Stimulated activated CD4-positive, alpha-beta T cell treated with anti-CD3 and anti-CD28 coated beads, Interleukin-2, amount 100 ng/mL, for 24 hours (primary cell): ENCODE measurements around the gene OR5P2.
"Not testable (repeated sequence)": the region's sequence is repeated elsewhere in the genome, so short reads cannot be mapped to it uniquely, and the experiment has no call there.

Experiments
- DNase-seq, 2 donors: peaks; one replicate each; pipeline ENCODE4 v3.0.0-alpha.2; 2020

OR5P2 gene, protein sequence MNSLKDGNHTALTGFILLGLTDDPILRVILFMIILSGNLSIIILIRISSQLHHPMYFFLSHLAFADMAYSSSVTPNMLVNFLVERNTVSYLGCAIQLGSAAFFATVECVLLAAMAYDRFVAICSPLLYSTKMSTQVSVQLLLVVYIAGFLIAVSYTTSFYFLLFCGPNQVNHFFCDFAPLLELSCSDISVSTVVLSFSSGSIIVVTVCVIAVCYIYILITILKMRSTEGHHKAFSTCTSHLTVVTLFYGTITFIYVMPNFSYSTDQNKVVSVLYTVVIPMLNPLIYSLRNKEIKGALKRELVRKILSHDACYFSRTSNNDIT

DNA sequence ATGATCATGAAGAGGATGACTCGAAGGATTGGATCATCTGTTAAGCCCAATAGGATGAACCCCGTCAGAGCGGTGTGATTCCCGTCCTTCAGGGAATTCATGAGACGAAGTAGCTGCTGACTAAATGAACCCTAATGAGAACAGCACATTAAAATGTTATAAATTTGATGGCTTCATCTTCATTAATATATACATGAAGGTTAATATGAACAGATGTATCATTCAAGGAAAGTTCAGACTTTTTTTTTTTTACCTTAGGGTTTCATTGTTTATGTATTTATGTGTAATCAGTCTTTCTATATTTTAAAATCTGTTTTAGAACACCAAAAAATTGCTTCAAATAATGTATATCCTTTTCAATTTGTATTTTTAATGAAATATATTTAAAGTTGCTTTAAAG, at the start of gene OR5P2:
Gene OR5P2, minus strand, starts transcription at position 101 of the 400 bp plus-strand sequence. Its CDS starts 0 bp downstream, at position 101.
- no peak for DNase-seq

DNA sequence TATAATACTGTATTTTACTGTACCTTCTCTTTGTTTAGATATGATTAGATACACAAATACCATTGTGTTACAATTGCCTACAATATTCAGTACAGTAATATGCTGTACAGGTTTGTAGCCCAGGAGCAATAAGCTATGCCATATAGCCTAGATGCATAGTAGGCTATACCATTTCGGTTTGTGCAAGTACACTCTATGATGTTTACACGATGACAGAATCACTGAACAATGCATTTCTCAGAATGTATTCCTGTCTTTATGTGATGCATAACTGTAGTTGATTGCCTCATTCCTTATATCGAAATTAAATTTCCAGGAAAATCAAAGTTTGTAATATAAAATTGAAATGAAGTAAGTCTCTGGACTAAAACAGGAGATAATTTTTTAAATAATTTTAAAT, 49.3 kb upstream of the OR5P2 start:
- no peak for DNase-seq

DNA sequence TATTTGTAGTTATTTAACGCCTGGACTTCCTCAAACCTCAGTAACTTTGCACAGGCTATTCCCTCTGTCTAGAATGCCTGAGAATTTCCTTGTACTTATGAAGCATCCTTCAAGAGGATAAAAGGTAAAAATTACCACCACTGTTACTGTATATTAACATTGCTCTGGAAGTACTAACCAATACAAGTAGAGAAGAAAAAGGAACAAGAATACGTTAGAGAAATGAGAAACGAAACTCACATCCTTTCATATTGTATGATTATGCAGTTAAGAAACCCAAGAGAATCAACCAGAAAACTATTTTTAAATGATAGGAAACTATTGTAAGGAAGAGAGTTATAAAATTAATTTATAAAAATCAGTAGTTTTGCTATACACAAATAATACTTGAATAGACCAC, 48.2 kb upstream of the OR5P2 start:
- DNase-seq, result no peak

DNA sequence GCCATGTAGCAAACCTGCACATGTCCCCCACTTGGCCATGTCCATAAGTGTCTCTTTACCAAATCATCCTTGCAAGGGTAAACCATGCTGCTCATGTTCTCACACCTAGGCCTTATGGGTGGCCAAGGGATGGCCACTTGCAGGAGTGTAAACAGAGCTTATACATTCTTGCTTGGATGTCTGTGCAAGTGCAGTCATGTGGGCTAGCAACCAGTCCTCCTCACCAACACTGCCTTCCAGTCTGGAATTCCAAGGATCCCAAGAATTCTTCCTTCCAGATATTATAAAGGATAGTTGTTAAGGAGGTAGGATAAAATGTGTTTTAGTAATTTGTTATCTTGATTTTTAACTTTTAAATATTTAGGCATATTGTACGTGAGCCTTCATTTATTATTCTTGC, 47.8 kb upstream of the OR5P2 start:
- no peak for DNase-seq

DNA sequence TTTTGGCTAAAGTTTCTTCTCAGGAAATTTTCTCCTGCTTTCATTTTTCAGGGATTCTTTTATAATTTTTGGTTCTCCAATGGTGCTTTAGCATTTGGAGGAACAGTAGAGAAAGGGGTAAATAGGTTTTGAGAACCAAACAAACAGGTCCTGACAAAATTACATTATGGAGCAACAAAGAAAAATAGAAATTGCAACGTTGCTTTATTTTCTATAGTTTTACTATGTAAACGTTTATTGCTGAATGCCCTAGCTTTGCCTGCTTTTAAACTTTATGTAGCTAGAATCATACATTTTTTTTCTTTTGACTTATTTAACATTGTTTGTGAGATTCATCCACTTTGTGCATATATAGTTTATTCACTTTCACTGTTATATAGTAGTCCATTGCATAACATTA, 43.8 kb upstream of the OR5P2 start:
- no peak for DNase-seq

DNA sequence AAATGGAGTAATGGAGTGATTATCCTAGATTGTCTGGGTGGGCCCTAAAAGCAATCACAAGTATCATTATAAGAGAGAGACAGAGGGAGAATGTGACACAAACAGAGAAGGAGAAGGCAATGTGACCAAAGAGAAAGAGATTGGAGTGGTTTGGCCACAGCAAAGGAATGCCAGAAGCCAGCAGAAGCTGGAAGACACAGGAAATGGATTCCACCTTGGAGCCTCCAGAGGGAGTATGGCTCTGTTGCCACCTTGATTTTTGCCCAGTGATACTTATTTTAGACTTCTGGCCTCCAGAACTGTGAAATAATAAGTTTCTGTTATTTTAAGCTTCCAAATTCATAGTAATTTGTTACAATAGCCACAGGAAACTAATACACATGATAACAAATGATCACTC, 36.8 kb upstream of the OR5P2 start:
- no peak for DNase-seq

DNA sequence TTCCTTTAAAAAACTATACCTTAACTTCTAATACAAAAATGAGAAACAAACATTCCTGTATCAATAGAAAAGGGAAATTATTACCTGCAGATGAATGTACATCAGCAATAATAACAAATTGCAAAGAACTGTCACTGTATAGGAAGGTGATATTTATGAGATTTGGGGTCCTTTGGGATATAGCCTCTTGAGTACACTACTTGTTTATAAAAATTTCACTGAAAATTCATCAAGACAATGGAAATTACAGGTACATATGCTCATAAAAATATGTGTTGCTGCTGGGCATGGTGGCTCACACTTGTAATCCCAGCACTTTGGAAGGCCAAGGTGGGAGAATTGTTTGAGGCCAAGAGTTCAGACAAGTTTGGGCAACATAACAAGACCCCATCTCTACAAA, 34.0 kb upstream of the OR5P2 start, which contains the start of gene OR5P3:
Gene OR5P3, minus strand, starts transcription at position 101 of the 400 bp plus-strand sequence.
- no peak for DNase-seq

DNA sequence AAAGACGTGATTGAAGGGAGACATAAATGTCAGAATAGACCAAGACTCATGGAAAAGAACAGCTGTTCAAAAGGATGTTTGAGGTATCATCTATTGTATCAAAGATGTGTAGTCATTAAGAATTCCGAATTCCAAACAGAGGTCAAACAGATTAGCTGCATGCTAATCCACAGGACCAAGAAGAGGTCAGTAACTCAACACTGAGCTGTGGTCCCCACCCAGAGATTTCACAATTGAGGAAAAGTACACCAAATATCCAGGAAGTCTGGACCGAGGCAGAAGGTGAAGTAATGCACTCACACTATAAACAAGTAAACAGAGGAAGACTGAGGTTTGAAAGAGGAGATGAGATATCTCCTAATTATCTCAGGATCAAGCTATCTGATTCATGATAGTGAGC, 29.6 kb upstream of the OR5P2 start:
- no peak for DNase-seq

DNA sequence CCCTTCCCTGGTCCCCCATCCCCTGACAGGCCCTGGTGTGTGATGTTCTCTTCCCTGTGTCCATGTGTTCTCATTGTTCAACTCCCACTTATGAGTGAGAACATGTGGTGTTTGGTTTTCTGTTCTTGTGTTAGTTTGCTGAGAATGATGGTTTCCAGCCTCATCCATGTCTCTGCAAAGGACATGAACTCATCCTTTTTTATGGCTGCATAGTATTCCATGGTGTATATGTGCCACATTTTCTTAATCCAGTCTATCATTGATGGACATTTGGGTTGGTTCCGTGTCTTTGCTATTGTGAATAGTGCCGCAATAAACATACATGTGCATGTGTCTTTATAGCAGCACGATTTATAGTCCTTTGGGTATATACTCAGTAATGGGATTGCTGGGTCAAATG, 23.7 kb upstream of the OR5P2 start:
- not testable (repeated sequence) for DNase-seq

DNA sequence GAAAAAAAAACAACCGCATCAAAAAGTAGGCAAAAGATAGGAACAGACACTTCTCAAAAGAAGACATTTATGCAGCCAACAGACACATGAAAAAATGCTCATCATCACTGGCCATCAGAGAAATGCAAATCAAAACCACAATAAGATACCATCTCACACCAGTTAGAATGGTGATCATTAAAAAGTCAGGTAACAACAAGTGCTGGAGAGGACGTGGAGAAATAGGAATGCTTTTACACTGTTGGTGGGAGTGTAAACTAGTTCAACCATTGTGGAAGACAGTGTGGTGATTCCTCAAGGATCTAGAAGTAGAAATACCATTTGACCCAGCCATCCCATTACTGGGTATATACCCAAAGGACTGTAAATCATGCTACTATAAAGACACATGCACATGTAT, 18.2 kb upstream of the OR5P2 start:
- not testable (repeated sequence) for DNase-seq

DNA sequence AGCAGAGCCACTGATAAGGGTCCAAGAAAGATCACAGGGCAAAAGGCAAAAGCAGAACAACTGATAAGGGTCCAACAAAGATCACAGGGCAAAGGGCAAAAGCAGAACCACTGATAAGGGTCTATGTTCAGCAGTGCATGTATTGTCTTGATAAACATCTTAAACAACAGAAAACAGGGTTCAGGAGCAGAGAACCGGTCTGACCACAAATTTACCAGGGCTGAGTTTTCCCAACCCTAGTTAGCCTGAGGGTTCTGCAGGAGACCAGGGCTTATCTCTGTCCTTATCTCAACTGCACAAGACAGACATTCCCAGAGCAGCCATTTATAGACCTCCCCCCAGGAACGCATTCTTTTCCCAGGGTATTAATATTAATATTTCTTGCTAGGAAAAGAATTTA, 13.6 kb upstream of the OR5P2 start:
- DNase-seq, result not testable (repeated sequence)

DNA sequence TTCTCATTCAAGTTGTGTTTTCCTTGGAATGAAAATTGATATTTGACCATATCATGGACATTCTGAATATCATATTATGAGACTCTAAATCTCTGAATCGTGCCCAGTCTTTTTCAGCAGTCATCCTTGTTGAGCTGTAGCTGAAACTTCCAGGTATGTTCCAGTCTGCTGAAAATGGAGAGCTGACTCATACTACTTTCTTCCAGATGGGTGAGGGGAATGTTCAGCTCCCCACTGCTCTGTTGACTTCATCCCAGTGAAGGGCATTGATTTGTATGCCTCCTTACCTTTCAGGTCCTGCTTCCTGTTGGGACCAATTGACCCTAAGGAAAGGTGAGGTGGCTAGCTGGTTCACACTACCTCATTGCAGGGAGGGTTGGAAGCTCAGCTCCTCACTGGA, 3.5 kb downstream of the OR5P2 start:
- no peak for DNase-seq

DNA sequence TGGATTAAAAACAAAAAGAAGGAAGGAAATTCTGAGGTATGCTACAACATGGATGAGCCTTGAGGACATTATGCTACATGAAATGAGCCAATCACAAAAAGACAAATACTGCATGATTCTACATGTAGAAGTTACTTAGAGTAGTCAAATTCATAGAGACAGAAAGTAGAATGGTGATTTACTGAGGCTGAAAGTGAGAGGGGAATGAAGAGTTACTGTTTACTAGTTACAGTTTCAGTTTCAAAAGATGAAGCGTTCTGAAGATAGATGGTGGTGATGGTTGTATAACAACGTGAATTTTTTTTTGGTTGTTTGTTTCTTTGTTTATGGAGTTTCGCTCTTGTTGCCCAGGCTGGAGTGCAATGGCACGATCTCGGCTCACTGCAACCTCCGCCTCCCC, 9.5 kb downstream of the OR5P2 start:
- DNase-seq, result no peak

DNA sequence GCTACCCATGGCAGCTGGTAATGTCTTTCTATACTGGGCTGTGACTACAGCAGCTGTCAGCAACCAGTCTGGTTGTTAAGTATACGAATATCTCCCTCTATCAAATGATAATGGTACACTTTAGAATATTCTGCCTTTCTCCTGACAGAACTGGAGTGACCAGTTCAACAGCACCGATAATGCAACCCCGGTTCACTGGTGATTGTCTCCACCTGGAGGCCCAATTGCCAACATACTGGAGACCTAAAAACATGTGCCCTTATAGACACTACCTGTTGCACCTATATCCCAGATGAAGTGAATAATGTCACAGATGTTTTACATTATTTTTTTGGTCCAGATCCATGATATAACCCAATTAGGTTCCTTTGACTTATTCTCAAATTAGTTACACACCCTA, 21.1 kb downstream of the OR5P2 start:
- no peak for DNase-seq

DNA sequence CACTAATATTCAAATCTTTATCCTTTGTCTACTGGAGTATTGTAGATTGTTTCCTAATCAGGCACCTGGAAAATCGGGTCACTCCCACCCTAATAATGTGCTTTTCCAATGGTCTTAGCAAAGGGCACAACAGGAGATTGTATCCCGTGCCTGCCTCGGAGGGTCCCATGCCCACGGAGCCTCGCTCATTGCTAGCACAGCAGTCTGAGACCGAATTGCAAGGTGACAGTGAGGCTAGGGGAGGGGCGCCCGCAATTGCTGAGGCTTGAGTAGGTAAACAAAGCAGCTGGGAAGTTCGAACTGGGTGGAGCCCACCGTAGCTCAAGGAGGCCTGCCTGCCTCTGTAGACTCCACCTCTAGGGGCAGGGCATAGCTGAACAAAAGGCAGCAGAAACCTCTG, 32.4 kb downstream of the OR5P2 start:
- not testable (repeated sequence) for DNase-seq

DNA sequence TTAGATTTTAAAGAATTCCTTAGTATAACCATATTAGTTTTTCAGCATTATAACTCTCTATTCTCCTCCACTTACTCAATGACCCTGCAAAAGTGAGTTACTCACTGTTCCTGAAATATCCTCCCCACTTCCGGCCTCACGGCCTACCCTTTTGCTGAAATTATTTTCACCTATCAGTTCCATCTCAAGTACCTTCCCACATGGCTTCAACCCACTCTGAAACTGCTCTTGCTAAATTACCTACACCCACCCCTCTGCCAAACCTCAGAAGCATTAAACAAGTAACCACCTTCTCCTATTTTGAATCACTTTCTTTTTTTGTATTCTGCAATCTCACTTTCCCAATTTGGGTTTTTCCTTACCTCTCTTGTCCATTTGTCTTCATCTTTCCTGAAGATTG, 37.7 kb downstream of the OR5P2 start:
- no peak for DNase-seq

DNA sequence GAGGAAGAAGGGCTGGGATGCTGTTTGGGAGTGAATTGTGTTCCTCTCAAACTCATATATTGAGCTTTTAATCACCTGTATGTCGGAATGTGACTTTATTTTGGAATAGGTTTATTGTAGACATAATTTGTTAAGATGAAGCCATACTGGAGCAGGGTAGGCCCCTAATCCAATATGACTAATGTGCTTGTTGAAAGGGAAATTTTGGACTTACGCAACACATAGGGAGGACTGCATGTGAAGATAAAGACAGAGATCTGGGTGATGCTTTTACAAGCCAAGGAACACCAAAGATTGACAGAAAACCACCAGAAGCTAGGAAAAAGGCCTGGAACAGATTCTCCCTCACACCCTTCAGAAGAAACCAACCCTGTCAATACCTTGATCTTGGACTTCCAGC, 47.3 kb downstream of the OR5P2 start:
- DNase-seq, result no peak
